ENCODE results near the gene SPTB.

- TF ChIP-seq STAT5B (CRISPR knock-in tag; IDR thresholded peaks at IDR 0.05): no peak
- no peak for TF ChIP-seq RHOXF2B (CRISPR knock-in tag; conservative IDR thresholded peaks at IDR 0.05)
- TF ChIP-seq, protein P1, sequence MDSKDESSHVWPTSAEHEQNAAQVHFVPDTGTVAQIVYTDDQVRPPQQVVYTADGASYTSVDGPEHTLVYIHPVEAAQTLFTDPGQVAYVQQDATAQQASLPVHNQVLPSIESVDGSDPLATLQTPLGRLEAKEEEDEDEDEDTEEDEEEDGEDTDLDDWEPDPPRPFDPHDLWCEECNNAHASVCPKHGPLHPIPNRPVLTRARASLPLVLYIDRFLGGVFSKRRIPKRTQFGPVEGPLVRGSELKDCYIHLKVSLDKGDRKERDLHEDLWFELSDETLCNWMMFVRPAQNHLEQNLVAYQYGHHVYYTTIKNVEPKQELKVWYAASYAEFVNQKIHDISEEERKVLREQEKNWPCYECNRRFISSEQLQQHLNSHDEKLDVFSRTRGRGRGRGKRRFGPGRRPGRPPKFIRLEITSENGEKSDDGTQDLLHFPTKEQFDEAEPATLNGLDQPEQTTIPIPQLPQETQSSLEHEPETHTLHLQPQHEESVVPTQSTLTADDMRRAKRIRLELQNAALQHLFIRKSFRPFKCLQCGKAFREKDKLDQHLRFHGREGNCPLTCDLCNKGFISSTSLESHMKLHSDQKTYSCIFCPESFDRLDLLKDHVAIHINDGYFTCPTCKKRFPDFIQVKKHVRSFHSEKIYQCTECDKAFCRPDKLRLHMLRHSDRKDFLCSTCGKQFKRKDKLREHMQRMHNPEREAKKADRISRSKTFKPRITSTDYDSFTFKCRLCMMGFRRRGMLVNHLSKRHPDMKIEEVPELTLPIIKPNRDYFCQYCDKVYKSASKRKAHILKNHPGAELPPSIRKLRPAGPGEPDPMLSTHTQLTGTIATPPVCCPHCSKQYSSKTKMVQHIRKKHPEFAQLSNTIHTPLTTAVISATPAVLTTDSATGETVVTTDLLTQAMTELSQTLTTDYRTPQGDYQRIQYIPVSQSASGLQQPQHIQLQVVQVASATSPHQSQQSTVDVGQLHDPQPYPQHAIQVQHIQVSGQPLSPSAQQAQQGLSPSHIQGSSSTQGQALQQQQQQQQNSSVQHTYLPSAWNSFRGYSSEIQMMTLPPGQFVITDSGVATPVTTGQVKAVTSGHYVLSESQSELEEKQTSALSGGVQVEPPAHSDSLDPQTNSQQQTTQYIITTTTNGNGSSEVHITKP (IDR thresholded peaks at IDR 0.05; ENCODE audit: partially characterized antibody): no peak
- no peak for TF ChIP-seq NCOA1 (IDR thresholded peaks at IDR 0.05; ENCODE audit: low read depth)
- no peak for TF ChIP-seq ZNF140 (CRISPR knock-in tag; IDR thresholded peaks at IDR 0.05)
- no peak for TF ChIP-seq MBD2 (IDR thresholded peaks at IDR 0.05; ENCODE audit: borderline replicate concordance, low read depth)
- TF ChIP-seq FOXP4 (CRISPR knock-in tag; IDR thresholded peaks at IDR 0.05; ENCODE audit: borderline replicate concordance): no peak
- TF ChIP-seq FOXP1 (CRISPR knock-in tag; IDR thresholded peaks at IDR 0.05): no peak
- TF ChIP-seq ATF1 (CRISPR knock-in tag; IDR thresholded peaks at IDR 0.05): no peak
- TF ChIP-seq ATF1 (tag; IDR thresholded peaks at IDR 0.05): no peak
- TF ChIP-seq GABPA (tag; conservative IDR thresholded peaks at IDR 0.05; ENCODE audit: low read depth): no peak
- TF ChIP-seq RCOR1 (IDR thresholded peaks at IDR 0.05; ENCODE audit: borderline replicate concordance in 1 of 2, low read depth in 2 of 2, low read length in 2 of 2): no peak
Observed at GRCh38 chr14:64768401-64769095, 111.2 kb downstream of the SPTB start.

All from K562 (cell line).